K562 (cell line): ENCODE data around the gene PES1. TPM values are rescaled to one million over a fixed set of nuclear protein-coding genes. Genes with fewer than 3 reads are reported as not detected.

Experiments used
- ATAC-seq: fragments of 200-7000 bp; cut with Tn5 transposase; 3 replicates; pipeline ENCODE4 v1.9.1; 2020; ENCODE audit warnings: moderate library complexity
- BruUV-seq: library from RNA; stranded (reverse); fragments of 400-500 nt; replicated peaks from 2 replicates; lab custom pipeline; 2021; lab: Mats Ljungman, UMichigan
- CTCF ChIA-PET: fragments of 300-600 bp; formaldehyde crosslinking; extraction: SDS; loops from one replicate; lab custom pipeline; 2021; ENCODE audit warnings: low intra/inter-chr PET ratio; lab: Yijun Ruan, JAX
- POLR2A ChIA-PET: fragments of 300-600, 350-650 bp; sonication (Branson Sonifier 250); formaldehyde crosslinking; extraction: SDS; loops from one replicate; lab custom pipeline; 2021; ENCODE audit warnings: antibody characterized with exemption, inconsistent platforms; lab: Yijun Ruan, JAX
- DNase-seq, 4 experiments: peaks; one replicate each; pipeline versions ENCODE4 v3.0.0 to v3.0.0-alpha.2; 2011 to 2018; ENCODE audit warnings: low spot score in 3 of 4, mixed read lengths in 3 of 4; ENCODE audit errors: extremely low read depth in 1 of 4
- FAIRE-seq: peaks from 2 replicates; lab custom pipeline; 2011; peaks lifted over from hg19 to GRCh38; lab: Jason Lieb, UNC
- H2AFZ ChIP-seq: 2 replicates; pipeline ENCODE4 v1.6.0; 2011; ENCODE audit warnings: low read depth, low read length, control low read depth, inconsistent platforms
- H3K27ac ChIP-seq: fragments of 200-600 bp; 3 replicates; pipeline ENCODE4 v1.8.0; 2011; ENCODE audit warnings: low read depth, mild to moderate bottlenecking, control low read depth, inconsistent platforms, low read length, moderate library complexity, mixed read lengths; ENCODE audit errors: extremely low read depth
- H3K27me3 ChIP-seq, 2 experiments: fragments of 300-600 bp in 1 of 2; 2 replicates in 1 of 2; 3 replicates in 1 of 2; pipeline versions ENCODE4 v1.6.0 to v1.8.0; 2011; ENCODE audit warnings: inconsistent platforms in 2 of 2, low read length in 2 of 2, mild to moderate bottlenecking in 1 of 2, mixed read lengths in 1 of 2, moderate library complexity in 1 of 2; ENCODE audit not compliant: control insufficient read depth in 2 of 2, insufficient read depth in 2 of 2
- H3K36me3 ChIP-seq: fragments of 300-600 bp; 3 replicates; pipeline ENCODE4 v1.8.0; 2011; ENCODE audit warnings: mild to moderate bottlenecking, low read length, inconsistent platforms; ENCODE audit not compliant: control insufficient read depth, insufficient read depth
- H3K4me1 ChIP-seq, 2 experiments: fragments of 200-600 bp in 1 of 2; replicated peaks in 1 of 2; 2 replicates in 1 of 2; 3 replicates in 1 of 2; pipeline versions ENCODE4 v1.5.1 to v1.8.0; 2011; ENCODE audit warnings: inconsistent platforms in 2 of 2, low read length in 2 of 2, mild to moderate bottlenecking in 1 of 2, mixed read lengths in 1 of 2, moderate library complexity in 1 of 2; ENCODE audit not compliant: control insufficient read depth in 2 of 2, insufficient read depth in 2 of 2
- H3K4me2 ChIP-seq: 2 replicates; pipeline ENCODE4 v1.6.1; 2011; ENCODE audit warnings: low read length, control low read depth, inconsistent platforms, mixed read lengths; ENCODE audit not compliant: insufficient read depth
- H3K4me3 ChIP-seq: fragments of 200-600 bp; sonication (generic), shearing (Covaris generic); 2 replicates; pipeline ENCODE4 v1.5.1; 2016; ENCODE audit warnings: control low read depth, inconsistent platforms
- H3K79me2 ChIP-seq: fragments of 200-600 bp; 3 replicates; pipeline ENCODE4 v1.8.0; 2011; ENCODE audit warnings: low read length, inconsistent platforms; ENCODE audit not compliant: control insufficient read depth, insufficient read depth
- H3K9ac ChIP-seq, 2 experiments: 2 replicates each; pipeline versions ENCODE4 v1.6.0 to v1.6.1; 2011; ENCODE audit warnings: low read depth in 2 of 2, low read length in 2 of 2, control low read depth in 1 of 2, inconsistent platforms in 1 of 2, mild to moderate bottlenecking in 1 of 2, mixed read lengths in 1 of 2; ENCODE audit not compliant: insufficient read depth in 1 of 2
- H3K9me1 ChIP-seq: one replicate; pipeline ENCODE4 v1.6.0; 2011; ENCODE audit warnings: inconsistent platforms, mild to moderate bottlenecking, low read length, moderate library complexity; ENCODE audit not compliant: control insufficient read depth, insufficient read depth
- H3K9me3 ChIP-seq: replicated peaks from 2 replicates; pipeline ENCODE4 v1.5.1; 2011; ENCODE audit warnings: low read depth, low read length, inconsistent platforms; ENCODE audit not compliant: control insufficient read depth, insufficient read depth
- H4K20me1 ChIP-seq: replicated peaks from 2 replicates; pipeline ENCODE4 v1.6.1; 2011; ENCODE audit warnings: low read length, inconsistent platforms, mixed read lengths; ENCODE audit not compliant: control insufficient read depth, insufficient read depth
- BRCA1 ChIP-seq, 2 experiments: fragments of 450-650 bp in 1 of 2; sonication (generic) in 1 of 2; formaldehyde crosslinking in 1 of 2; IDR thresholded peaks; 2 replicates each; pipeline versions ENCODE4 v1.5.0 to v1.6.1; 2017 to 2020; ENCODE audit warnings: mild to moderate bottlenecking in 1 of 2, missing genetic modification reagents in 1 of 2
- DNMT1 ChIP-seq: fragments of 450-650 bp; IDR thresholded peaks from 2 replicates; pipeline ENCODE4 v1.6.1; 2016; ENCODE audit warnings: antibody characterized with exemption, mild to moderate bottlenecking
- KDM5B ChIP-seq: fragments of 200-600 bp; sonication (generic); IDR thresholded peaks from 2 replicates; pipeline ENCODE4 v1.6.1; 2012; ENCODE audit warnings: low read depth, mild to moderate bottlenecking, moderate library complexity, low read length, control low read depth, inconsistent platforms; ENCODE audit not compliant: insufficient replicate concordance
- KLF13 ChIP-seq: fragments of 450-650 bp; IDR thresholded peaks from 2 replicates; pipeline ENCODE4 v1.6.1; 2016; ENCODE audit warnings: missing genetic modification characterization, low read depth, mild to moderate bottlenecking, missing compliant biosample characterization, moderate library complexity, borderline replicate concordance
- PHF8 ChIP-seq: fragments of 200-600 bp; sonication (generic); IDR thresholded peaks from 2 replicates; pipeline ENCODE4 v1.6.1; 2012; ENCODE audit warnings: mixed run types, mild to moderate bottlenecking, inconsistent platforms, low read length, moderate library complexity, borderline replicate concordance
- TARDBP ChIP-seq: fragments of 450-650 bp; IDR thresholded peaks from 2 replicates; pipeline ENCODE4 v1.6.1; 2016
- ZNF740 ChIP-seq, 3 experiments: fragments of 200-800 bp in 1 of 3; sonication (Bioruptor generic) in 1 of 3; sonication (generic) in 1 of 3; formaldehyde crosslinking in 1 of 3; IDR thresholded peaks; 2 replicates each; pipeline versions ENCODE4 v1.6.1 to v1.8.0; 2016 to 2022; ENCODE audit warnings: mild to moderate bottlenecking in 2 of 3, missing compliant biosample characterization in 2 of 3, missing genetic modification characterization in 2 of 3, missing genetic modification reagents in 1 of 3
- WGBS: fragments of 100-300 bp; shearing (Covaris generic); methylation state at CpG from one replicate; pipeline ENCODE4 v1.1.6; 2016; ENCODE audit warnings: low coverage, mixed read lengths; ENCODE audit not compliant: insufficient coverage; ENCODE audit errors: missing lambda C conversion rate; 5-methylcytosine and 5-hydroxymethylcytosine counted together
- in situ Hi-C: fragments of 300-500 bp; cut with MboI; formaldehyde crosslinking; loops from 4 replicates; pipeline ENCODE4 v1.15.0; 2018; ENCODE audit warnings: inconsistent platforms, mixed read lengths
- intact Hi-C: fragments of 100-400 bp; cut with micrococcal nuclease; formaldehyde crosslinking; loops from 2 replicates; pipeline ENCODE4 v1.14.2; 2022
- polyA plus RNA-seq, 8 experiments: library from polyadenylated mRNA; depleted of rRNA in 4 of 8; stranded (reverse) in 5 of 8; unstranded in 3 of 8; fragments of >200 nt; fragmentation: Nextera tagmentation in 2 of 8; fragmentation: Illumina TruSeq in 1 of 8; extraction: Ambion mirVana in 2 of 8; extraction: Trizol in 1 of 8; gene quantifications; 2 replicates each; pipeline versions ENCODE4 v1.2.1 to v1.2.3, GENCODE V29; 2011 to 2014; ENCODE audit warnings: inconsistent platforms in 1 of 8, missing spikeins in 1 of 8
- total RNA-seq, 7 experiments: library from RNA; depleted of rRNA in 6 of 7; stranded (reverse); fragments of >200 nt in 6 of 7; fragmentation: Illumina TruSeq in 2 of 7; extraction: Trizol in 2 of 7; gene quantifications; 2 replicates each; pipeline versions ENCODE4 v1.2.1 to v1.2.3, GENCODE V29; 2011 to 2021; ENCODE audit warnings: low replicate concordance in 1 of 7
- TF ChIP-seq, protein P1 (sequence below), 2 experiments: fragments of 450-650 bp; formaldehyde crosslinking in 1 of 2; IDR thresholded peaks; 2 replicates each; pipeline versions ENCODE4 v1.4.0 to v1.6.1; 2014 to 2020; ENCODE audit warnings: mild to moderate bottlenecking in 2 of 2, borderline replicate concordance in 1 of 2, low read depth in 1 of 2

PES1 gene
- total and polyA plus RNA-seq, 9 of the 15 experiments (the other 6 are each of a cell fraction or from before 2014, with no cell fraction given) = 6.5 to 158 (median 94.3) TPM

DNA sequence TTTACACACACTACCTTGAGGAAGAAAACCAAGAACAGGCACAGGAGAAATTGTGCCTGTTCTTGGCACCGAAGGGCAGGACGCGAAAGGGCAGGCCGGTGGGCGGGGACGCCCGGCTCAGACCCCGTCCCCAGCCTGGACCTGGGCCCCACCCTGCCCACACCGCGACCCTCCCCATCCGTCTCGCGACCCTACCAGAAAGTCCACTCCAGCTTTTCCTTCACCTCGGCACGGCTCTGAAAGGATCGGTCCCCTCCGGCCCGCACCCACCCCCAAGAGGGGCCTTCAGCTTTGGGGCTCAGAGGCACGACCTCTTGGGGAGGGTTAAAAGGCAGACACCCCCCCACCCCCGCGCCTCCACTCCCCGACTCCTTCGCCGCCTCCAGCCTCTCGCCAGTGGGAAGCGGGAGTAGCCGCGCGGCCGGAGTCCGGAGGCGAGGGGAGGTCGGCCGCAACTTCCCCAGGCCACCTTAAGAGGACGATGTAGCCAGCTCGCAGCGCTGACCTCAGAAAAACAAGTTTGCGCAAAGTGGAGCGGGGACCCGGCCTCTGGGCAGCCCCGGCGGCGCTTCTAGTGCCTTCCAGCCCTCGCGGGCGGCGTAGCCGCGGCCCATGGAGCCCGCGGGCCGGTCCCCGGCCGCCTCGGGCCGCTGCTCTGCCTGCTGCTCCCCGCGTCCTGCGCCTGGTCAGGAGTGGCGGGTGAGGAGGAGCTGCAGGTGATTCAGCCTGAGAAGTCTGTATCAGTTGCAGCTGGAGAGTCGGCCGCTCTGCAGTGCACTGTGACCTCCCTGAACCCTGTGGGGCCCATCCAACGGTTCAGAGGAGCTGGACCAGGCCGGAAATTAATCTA lies 49.5 kb downstream of the PES1 start:
- Histone ChIP-seq H3K4me3 (peak overlapping the region; percentile 45), H3K4me1 (peaks cover 6 to 19% of the 10 kb centered on the region in 2 experiments; a peak in 4 of 5 replicates), H4K20me1 (no peaks in the 10 kb centered on the region), H3K79me2 (no peaks in the 10 kb centered on the region), H3K9me3 (no peaks in the 10 kb centered on the region), H3K36me3 (no peaks in the 10 kb centered on the region), H3K9me1 (no peaks in the 10 kb centered on the region), H3K27ac (peak overlapping the region; percentile 51; the same call in 1 of the 3 replicates), H3K4me2 (peak overlapping the region; percentile 71), H2AFZ (peak overlapping the region; percentile 87), H3K27me3 (no peaks in the 10 kb centered on the region), H3K9ac (peak overlapping the region; percentile 67 to 90)
- in situ Hi-C loops (no loop called here), intact Hi-C loops (no loop called here)
- DNase-seq (peak; percentile 32 to 66 (median 36)), ATAC-seq (peak; percentile 84), FAIRE-seq (peak; percentile 19)
- 10% methylated on average over 17 of the region's 64 CpGs for WGBS
- ChIA-PET CTCF (no interaction called here), POLR2A (interaction anchor here (0.6 to 0.8 kb wide), 2 partner anchors 10 to 609 kb away, joined by 3 to 5 read pairs; no protein-coding TSS in a partner anchor)
- no TSS peak for BruUV-seq
- peak; percentile 33 for TF ChIP-seq KDM5B
- TF ChIP-seq TARDBP = no peak
- TF ChIP-seq, protein P1, sequence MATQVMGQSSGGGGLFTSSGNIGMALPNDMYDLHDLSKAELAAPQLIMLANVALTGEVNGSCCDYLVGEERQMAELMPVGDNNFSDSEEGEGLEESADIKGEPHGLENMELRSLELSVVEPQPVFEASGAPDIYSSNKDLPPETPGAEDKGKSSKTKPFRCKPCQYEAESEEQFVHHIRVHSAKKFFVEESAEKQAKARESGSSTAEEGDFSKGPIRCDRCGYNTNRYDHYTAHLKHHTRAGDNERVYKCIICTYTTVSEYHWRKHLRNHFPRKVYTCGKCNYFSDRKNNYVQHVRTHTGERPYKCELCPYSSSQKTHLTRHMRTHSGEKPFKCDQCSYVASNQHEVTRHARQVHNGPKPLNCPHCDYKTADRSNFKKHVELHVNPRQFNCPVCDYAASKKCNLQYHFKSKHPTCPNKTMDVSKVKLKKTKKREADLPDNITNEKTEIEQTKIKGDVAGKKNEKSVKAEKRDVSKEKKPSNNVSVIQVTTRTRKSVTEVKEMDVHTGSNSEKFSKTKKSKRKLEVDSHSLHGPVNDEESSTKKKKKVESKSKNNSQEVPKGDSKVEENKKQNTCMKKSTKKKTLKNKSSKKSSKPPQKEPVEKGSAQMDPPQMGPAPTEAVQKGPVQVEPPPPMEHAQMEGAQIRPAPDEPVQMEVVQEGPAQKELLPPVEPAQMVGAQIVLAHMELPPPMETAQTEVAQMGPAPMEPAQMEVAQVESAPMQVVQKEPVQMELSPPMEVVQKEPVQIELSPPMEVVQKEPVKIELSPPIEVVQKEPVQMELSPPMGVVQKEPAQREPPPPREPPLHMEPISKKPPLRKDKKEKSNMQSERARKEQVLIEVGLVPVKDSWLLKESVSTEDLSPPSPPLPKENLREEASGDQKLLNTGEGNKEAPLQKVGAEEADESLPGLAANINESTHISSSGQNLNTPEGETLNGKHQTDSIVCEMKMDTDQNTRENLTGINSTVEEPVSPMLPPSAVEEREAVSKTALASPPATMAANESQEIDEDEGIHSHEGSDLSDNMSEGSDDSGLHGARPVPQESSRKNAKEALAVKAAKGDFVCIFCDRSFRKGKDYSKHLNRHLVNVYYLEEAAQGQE (IDR thresholded peaks at IDR 0.05; ENCODE audit: borderline replicate concordance) = 0 out of 2 replicates have a peak, but pooled peaks have one; percentile 21
- TF ChIP-seq, protein P1 (CRISPR knock-in tag; IDR thresholded peaks at IDR 0.05; ENCODE audit: low read depth) = no peak
- TF ChIP-seq BRCA1 (IDR thresholded peaks at IDR 0.05) = no peak
- no peak for TF ChIP-seq BRCA1 (CRISPR knock-in tag; IDR thresholded peaks at IDR 0.05)
- peak; percentile 64; the same call in 1 of the 2 replicates for TF ChIP-seq ZNF740 (CRISPR knock-in tag; IDR thresholded peaks at IDR 0.05)
- TF ChIP-seq ZNF740 (tag; IDR thresholded peaks at IDR 0.05) = no peak
- TF ChIP-seq DNMT1 = no peak
- TF ChIP-seq PHF8 = peak; percentile 43; the same call in 1 of the 2 replicates
- TF ChIP-seq KLF13 (tag) = no peak
